IMR-90 (cell line): ENCODE data around the gene CHPT1.

Source experiments
- POLR2A ChIP-seq: IDR thresholded peaks from 2 replicates; pipeline ENCODE4 v1.6.1; 2012; ENCODE audit warnings: mild to moderate bottlenecking, low read depth, low read length
- RCOR1 ChIP-seq: IDR thresholded peaks from 2 replicates; pipeline ENCODE4 v1.6.1; 2012; ENCODE audit warnings: mild to moderate bottlenecking, low read length, improper control_type of control experiment; ENCODE audit not compliant: insufficient replicate concordance
- SMC3 ChIP-seq: fragments of 150-350 bp; IDR thresholded peaks from 2 replicates; pipeline ENCODE4 v1.6.1; 2016; ENCODE audit warnings: low read depth, mild to moderate bottlenecking, antibody characterized with exemption, low read length, moderate library complexity
- TF ChIP-seq, protein P1 (sequence below): conservative IDR thresholded peaks from 2 replicates; pipeline ENCODE4 v1.5.1; 2012; ENCODE audit warnings: mild to moderate bottlenecking, low read depth, low read length, improper control_type of control experiment
- TF ChIP-seq, protein P2 (sequence below): fragments of 150-350 bp; IDR thresholded peaks from 2 replicates; pipeline ENCODE4 v1.6.1; 2017; ENCODE audit warnings: mild to moderate bottlenecking, antibody characterized with exemption, low read length, low read depth

DNA sequence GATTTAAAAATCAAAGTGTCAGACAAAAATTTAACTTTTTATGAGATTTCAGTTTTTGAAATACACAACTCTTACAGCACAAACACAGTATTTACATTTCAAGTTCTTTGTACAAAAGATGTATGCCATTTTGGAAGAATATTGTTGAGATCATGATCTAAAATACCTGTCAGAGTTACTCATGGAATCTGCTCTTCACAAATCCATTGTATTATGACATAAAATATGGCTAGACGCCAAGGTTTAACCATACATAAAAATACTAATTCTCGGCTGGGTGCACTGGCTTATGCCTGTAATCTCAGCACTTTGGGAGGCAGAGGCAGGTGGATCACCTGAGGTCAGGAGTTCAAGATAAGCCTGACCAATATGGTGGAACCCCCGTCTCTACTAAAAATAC, 48.0 kb downstream of the CHPT1 start:
- TF ChIP-seq, protein P1, sequence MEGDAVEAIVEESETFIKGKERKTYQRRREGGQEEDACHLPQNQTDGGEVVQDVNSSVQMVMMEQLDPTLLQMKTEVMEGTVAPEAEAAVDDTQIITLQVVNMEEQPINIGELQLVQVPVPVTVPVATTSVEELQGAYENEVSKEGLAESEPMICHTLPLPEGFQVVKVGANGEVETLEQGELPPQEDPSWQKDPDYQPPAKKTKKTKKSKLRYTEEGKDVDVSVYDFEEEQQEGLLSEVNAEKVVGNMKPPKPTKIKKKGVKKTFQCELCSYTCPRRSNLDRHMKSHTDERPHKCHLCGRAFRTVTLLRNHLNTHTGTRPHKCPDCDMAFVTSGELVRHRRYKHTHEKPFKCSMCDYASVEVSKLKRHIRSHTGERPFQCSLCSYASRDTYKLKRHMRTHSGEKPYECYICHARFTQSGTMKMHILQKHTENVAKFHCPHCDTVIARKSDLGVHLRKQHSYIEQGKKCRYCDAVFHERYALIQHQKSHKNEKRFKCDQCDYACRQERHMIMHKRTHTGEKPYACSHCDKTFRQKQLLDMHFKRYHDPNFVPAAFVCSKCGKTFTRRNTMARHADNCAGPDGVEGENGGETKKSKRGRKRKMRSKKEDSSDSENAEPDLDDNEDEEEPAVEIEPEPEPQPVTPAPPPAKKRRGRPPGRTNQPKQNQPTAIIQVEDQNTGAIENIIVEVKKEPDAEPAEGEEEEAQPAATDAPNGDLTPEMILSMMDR, result no peak
- no peak for TF ChIP-seq SMC3
- TF ChIP-seq RCOR1, result no peak
- TF ChIP-seq, protein P2, sequence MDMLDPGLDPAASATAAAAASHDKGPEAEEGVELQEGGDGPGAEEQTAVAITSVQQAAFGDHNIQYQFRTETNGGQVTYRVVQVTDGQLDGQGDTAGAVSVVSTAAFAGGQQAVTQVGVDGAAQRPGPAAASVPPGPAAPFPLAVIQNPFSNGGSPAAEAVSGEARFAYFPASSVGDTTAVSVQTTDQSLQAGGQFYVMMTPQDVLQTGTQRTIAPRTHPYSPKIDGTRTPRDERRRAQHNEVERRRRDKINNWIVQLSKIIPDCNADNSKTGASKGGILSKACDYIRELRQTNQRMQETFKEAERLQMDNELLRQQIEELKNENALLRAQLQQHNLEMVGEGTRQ, result no peak
- no peak for TF ChIP-seq POLR2A
